Brain pericyte (primary cell): ENCODE data around the gene SNAI3.

ENCODE experiments used
- DNase-seq: peaks from one replicate; pipeline ENCODE4 v3.0.0-alpha.2; 2012; ENCODE audit warnings: low read depth, low spot score

Gene SNAI3

GRCh38 chr16:88651276-88651988, 34.9 kb downstream of the SNAI3 start:
- no peak for DNase-seq

GRCh38 chr16:88650749-88651275, 35.5 kb downstream of the SNAI3 start, which contains the start of gene CYBA:
Gene CYBA, minus strand, starts transcription at chr16:88651053. Its CDS starts 40 bp downstream, at chr16:88651013.
- no peak for DNase-seq

DNA sequence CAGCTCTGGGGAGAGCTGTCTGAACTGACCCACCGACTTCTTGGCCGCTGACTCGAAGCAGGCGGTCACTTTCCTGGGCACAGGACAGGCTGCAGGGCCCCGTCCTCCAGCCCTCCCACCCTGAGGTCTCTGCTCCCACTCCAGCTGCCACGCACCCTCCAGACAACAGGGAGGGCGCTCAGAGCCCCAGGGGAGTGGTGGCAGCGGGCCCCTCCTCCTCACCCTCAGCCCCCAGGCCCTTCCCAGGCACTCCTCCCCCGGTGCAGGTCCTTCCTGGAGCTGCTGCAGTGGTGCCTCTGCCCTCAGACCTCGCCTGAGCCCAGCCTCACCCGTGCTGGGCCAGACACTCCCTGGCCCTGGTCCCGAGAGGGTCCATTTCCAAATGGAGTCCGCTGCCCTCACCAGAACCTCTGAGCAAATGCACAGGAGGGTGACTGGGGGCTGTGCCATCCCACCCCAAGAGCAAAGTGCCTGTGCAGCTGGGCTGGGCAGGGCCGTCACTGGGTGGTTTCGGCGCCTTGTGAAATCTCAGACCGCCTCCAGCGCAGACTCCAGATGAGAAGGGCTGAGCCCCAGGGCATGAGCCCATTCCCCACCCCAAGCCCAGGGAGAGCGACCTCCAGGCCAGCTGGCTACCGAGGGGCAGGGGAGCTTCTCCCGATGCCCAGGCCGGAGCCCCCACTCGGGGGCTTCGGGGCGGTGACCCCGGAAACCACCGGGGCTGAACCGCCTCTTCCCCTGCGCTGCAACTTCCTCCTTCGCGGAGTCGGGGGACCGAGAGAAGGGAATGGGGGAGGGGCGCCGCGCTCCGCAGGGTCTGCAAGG, 36.2 kb downstream of the SNAI3 start:
- DNase-seq: no peak

GRCh38 chr16:88649195-88649923, 36.9 kb downstream of the SNAI3 start:
- no peak for DNase-seq

GRCh38 chr16:88647178-88648070, 38.9 kb downstream of the SNAI3 start:
- DNase-seq: no peak

- DNase-seq: no peak
Observed at GRCh38 chr16:88646345-88647034, 39.8 kb downstream of the SNAI3 start.

DNA sequence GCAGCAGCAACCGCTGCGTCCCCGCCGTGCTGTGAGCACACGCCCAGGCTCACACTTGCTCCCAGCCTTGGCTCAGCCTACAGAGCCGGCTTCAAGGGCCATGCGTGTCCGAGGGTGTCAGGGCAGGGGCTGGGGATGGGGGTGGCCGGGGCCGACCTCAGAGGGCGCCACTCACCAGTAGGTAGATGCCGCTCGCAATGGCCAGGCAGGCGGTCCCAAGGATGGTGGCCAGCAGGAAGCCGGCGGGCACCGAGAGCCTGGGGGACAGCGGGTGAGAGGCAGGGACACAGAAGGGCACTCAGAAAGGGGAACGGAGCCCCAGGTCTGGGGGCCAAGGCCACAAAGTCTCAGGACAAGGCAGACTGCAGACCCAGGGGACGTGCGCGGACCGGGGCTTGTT, 40.4 kb downstream of the SNAI3 start:
- no peak for DNase-seq

GRCh38 chr16:88645455-88645854, 40.9 kb downstream of the SNAI3 start:
- no peak for DNase-seq

DNA sequence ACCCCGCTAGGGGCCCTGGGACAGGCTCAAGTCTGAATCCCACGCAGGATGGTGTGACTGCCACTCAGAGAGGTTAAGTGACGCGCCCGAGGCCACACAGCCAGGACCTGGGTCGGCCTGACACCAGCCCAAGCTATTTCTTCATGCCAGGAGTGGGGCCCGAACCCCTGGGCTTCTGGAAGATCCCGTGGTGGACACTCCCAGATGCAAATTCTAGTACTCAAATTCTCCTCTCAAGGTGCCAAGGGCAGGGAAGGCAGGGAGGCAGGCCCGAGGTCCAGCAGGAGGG, 42.7 kb downstream of the SNAI3 start:
- DNase-seq: no peak

DNA sequence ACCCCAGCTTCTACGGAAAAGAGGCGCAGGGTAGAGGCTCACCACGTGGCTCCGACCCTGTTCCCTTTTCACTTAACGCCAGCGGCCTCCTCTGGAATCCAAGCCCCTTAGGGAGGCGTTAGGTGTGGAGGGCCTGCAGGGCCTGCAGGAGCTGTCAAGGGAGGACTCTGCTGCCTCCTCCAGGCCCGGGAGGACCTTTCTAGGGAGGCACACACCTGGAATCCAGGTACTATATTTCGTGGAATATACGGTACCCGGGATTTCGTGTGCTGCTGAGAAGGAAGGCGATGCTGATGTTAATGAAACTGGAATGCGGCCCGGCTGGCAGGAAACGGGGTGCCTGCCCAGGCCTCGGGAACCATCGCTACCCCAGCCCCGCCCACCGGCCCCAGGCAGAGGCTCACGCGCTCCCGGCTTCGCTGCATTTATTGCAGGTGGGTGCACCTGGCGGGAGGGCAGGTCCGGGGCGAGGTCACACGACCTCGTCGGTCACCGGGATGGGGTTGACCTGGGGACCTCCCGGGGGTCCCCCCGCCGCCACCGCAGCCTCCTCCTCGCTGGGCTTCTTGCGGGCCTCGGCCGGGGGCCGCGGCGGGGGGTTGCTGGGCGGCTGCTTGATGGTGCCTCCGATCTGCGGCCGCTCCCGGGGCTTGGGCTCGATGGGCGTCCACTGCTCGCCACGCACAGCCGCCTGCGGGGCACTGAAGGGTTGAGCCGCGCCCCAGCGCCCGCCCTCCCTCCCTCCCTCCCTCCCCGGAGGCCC, 43.2 kb downstream of the SNAI3 start:
- no peak for DNase-seq

DNA sequence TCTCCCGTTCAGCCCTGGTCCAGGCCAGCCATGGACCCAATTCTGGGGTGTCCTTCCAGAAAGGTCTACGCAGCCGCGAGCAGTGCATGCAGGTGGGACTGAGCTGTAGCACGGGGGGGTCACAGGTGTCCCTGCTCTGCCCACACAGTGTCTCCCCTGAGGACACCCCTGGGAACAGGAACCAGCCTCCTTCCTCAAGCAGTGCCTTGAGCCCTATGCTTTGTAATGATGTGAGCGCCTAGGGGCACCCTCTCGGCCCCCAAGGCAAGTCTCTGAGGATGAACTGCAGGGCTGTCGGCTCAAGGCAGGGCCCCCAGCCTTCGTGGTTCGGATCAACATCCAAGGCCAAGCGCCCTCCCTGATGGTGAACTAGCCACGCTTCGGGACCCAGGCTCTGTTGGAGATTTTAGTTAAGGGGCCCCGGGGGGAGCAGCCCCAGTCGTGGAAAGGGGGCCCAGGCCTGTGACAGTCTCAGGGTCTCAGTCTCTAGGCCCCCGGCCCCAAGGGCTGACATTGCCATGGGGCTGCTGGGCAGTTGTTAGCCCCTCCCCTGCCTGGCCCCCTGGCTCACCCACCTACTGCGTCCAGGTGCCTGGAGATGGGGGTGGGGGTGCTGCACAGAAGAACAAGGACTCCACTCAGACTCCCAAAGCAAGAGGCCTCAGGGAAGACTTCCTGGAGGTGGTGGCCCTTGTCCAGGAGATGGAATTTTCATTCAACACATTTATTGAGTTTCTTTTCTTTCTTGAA, 45.6 kb downstream of the SNAI3 start:
- DNase-seq: no peak

GRCh38 chr16:88640039-88640495, 46.2 kb downstream of the SNAI3 start:
- DNase-seq: no peak

DNA sequence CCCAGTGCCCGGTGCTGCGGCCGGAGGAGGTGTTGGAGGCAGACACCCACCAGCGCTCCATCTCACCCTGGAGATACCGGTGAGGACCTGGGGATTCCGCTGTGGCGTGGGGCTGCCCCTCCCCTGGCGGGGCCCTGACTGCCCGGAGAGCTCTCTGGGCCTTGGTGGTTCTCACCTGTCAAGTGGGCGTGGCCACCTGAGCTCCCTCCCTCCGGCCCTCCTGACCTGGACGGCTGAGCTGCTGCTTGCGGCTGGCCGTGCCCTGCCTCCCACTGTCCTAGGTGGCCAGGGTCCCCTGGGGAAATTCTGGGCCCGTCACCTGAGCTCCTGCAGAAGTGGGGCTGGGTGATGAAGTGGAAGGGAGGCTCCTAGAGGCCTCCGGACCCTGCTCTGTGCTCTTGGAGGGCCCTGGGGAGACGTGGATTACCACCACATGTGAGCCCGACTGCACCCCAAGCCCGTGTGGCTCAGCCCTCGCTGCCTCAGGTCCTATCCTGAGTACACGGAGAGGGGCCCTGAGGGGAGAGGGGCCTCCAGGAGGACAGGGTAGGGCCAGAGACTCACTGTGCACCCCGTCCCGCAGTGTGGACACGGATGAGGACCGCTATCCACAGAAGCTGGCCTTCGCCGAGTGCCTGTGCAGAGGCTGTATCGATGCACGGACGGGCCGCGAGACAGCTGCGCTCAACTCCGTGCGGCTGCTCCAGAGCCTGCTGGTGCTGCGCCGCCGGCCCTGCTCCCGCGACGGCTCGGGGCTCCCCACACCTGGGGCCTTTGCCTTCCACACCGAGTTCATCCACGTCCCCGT, 46.9 kb downstream of the SNAI3 start:
- DNase-seq: no peak

- no peak for DNase-seq
Observed at GRCh38 chr16:88638323-88639230, 47.7 kb downstream of the SNAI3 start, which contains the start of gene IL17C. Gene IL17C, plus strand, starts transcription at chr16:88638572. Its CDS starts 70 bp downstream, at chr16:88638642.

DNA sequence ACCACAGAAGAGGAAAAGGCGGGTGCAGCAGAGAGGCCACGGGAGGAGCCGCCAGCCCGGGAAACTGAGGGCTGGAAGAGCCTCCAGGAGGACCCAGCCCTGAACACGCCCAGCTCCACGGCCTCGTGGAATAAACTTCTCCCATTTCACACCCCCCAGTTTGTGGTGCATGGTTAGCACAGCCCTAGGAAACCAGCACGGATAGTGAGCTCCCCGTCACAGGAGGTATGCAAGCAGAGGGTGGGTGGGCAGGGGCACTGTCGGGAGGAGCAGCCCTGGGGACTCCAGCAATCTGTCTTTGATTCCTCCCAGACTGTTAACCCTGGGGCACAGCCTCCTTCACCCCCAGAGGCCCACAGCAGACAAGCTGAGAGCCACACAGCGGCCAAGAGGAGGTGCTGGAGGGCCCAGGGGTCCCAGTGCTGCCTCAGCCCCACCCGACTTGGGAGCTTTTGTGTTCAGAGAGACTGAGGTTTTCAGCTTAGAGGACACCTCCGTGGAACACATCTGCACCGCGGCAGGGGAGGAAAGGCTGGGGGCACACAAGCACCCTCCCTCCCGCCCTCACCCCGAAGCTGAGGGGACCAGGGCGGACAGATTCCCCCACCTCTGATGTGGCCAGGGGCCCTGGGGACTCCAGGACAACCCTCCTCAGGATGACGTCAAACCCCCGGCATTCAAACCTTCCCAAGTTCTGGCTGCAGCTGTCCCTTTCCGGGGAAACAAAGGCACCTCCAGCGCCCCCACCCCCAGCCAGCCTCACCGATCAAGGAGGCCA, 49.6 kb downstream of the SNAI3 start:
- no peak for DNase-seq

DNA sequence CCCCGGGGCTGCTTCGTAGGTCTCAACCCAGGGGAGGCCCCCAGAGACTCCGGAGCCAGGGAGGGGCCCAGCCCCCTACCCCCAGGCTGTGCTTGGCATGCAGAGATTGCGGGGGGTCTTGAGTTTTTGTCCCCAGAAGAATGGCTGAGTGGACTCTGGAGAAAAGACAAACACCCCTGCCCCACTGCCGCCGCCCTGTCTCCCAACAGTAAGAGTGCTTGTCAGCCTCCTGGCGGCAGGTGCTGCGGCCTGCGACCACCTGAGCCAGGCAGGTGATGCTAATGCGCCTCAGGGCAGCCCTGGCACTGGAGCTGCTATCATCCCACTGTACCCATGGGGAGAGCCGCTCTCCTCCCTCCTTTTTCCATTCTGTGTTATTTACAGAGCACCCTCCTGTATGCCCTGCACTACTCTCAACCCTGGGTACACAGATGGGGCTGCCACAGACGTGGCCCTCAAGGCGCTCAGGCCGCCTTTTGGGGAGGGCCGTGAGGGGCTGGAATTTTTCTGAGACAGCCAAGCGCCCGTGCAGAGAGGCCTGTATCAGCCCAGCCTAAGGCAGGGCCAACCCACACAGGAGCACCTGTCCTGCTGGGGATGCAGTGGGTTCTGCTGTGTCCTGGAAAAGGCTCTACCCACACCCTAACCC, 50.5 kb downstream of the SNAI3 start:
- DNase-seq: no peak
